ENCODE results near the gene CYP24A1.

Gene CYP24A1

DNA sequence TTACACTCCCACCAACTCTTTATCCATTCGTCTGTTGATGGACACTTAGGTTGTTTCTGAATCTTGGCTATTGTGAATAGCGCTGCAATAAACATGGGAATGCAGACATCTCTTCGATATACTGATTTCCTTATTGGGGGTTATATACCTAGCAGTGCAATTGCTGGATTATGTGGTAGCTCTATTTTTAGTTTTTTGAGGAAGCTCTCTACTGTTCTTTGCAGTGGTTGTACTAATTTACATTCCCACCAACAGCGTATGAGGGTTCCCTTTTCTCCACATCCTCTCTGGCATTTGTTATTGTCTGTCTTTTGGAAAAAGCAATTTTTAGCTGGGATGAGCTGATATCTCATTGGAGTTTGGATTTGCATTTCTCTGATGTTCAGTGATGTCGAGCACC, 29.5 kb upstream of the CYP24A1 start:
- DNase-seq (ENCODE audit: low read depth, low spot score) = no peak

DNA sequence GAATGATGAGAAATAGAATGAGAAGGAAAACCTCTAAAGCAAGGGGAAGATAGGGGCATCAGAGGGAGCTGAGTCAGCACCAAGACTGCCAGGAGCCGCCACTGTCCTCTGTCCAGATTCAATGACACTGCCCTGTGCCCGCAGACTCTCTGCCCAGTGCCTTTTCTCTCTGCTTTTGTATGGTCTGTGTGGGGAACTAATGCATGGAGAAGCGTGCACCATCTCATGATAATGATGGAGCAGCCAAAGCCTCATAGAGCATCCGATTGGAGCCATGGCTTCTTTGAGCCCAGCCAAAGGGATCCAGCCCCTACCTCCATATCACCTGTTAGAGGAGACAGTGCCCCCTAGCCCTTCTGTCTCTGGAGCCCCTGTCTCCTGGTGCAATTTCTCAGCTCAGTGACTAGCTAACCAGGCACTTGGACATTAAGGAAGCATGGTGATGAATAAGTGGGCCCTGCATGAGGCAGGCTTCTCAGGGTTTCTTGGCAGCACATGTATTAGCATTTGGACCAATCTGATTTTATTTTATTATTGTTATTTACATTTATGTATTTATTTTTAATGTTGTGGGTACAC, 27.6 kb upstream of the CYP24A1 start:
- DNase-seq (ENCODE audit: low read depth, low spot score) = no peak

DNA sequence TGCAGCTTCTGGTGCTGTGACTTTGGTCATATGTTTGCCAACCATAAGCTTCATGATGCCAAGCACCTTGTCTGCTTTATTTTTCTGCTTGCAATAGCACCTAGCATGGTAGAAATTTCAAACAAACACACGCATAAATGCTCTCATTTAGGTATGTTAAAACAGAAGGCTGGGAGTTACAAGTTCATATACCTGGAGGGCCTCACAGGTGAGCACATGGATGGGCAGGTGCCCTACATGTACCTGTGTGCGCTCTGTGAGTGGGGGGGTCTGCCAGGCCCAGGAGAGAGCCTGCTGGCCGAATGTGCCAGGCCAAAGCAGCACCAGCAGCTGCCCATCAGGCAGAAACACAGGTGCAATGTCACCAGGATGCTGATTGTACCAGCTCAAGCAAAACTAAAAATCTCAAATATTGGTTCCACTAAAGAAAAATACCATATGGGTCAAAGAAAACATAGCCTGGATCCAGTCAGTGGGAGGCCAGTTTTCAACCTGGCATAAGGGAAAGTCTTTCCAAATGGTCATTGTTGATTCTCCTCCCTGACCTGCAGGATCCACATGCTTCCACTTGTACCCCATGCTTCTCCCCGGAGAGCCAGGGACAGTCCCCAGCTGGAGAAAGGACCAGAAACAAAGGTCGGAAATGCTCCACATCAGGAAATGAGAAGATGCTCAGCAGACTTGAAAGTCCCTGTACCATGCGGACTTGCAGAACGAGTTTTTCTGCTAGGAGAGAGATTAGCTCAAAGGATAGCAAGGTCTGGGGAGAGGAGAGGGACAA, 26.9 kb upstream of the CYP24A1 start:
- DNase-seq (ENCODE audit: low read depth, low spot score) = no peak

DNA sequence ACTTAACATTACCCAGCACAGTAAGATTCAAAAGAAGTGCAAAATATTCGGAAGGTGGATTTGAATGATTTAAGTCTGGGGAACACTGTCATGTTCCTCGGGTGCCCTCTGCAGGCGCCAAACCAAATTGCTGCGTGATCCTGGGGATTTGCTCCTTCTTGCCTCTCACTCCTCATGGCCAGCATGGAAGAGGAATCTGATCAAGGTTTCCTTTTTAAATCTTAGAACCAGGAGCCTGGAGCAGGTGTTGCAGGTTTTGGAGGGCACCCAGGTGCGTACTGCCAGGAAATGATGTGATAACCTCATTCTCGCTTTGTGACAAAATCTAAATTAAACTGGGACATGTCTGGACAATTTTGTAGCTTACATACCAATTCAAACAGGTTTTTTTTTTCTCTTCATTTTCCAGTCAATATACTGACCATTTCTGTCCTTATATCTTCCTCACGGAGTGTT, 26.0 kb upstream of the CYP24A1 start:
- peak; percentile 53 for DNase-seq (ENCODE audit: low read depth, low spot score)

DNA sequence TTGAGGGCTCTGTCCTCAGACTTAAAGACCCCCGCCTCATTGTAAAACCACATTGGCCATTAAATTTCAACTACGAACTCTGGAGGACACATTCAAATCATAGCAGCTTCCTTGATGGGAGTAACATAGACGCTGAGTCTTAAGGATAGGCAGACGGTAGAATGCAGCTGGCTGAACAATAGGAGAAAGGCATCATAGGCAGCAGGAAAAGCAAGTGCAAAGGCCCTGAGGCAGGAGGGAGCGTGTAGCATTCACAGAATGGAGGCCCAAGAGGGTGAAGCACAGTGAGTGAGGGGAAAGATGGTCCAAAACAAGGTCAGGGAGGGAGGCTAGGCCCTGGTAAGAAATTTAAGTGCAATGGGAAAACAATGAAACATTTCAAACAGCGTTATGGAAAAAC, 25.5 kb upstream of the CYP24A1 start:
- DNase-seq (ENCODE audit: low read depth, low spot score) = no peak

DNA sequence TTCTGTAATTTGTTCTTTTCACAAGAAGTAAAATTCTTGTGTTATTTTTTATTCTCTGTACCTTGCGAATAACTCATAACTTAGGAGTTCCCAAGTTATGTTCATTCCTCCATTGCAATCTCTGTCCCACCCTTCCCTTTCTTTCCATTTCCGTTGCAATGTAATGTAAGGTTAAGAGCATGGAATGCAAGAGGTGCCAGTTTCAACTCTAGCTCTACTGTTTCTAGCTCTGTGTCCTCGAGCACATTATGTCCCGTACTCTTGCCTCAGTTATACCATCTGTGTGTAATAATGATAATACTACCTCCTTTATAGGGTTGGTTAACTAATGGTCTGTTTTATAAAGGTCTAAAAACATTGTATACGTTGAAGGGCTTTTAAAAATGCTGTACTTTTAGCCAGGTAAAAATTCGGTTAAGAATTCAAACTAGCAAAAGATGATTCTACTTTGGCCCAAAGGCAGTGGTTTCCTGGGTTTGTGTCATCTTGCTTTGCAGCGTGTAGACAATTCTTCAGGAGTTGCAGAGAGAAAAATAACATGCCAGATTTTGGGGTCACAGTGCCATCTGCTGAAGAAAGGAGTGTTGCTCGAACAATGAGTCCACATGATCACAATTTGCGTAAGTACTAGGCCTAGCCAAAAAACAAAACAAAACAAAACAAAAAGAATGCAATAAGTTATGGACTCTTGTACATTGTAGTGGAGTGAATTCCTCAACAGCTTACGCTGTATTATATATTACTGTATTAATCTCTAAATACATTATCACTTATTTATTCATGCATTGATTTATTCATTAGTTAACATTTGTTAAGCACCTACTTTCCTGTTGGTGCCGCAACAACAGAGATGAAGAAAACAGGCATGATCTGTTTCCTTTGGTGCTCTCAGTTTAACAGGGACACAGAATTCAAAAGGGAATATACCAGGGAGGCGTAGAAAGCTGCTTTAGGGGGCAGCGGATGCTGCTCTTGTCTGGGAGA, 24.1 kb upstream of the CYP24A1 start:
- DNase-seq (ENCODE audit: low read depth, low spot score) = no peak

DNA sequence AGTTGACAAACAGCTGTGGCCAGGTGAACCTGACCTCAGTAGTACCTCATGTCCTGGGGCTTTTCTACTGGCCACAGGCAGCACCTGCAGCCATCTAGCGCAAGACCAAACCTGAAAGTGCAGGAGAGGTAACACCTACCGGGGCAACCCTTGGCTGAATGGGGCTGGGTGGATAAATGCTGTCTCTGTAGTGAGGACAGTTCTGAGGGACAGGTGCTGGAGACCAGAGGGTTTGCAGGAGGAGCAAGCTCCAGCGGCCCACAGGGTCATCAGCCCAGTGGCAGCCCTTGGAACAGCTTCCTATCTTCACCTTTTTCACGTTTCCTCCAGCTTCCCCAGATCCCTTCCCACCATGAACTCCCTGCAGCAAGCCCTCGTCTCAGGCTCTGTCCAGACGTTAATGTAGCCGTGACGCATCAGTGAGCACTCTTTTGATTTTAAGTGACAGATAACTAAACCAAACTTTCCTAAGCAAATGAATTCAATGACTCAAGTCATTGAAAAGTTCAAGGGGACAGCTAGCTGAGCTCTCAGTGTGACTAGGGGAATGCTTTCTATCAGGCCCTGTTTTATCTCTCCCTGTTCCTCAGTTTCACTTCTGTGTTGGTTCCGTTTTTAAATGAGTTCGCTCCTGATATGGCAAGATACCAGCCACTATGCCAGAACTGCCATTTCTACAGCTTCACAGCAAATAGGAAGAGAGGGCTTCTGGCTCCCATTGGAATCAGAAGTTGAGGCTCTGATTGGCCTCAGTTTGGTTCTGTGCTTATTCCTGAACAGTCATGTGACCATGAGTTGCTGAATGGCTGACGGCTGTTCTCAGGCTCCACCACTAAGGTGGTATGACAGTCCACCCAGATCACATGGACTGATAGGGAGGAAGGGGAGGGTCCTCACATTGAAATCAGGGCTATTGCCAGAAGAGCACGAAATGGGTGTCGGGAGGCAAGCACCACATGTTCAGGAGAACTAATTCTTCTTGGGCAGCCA, 22.0 kb upstream of the CYP24A1 start:
- DNase-seq (ENCODE audit: low read depth, low spot score) = no peak

DNA sequence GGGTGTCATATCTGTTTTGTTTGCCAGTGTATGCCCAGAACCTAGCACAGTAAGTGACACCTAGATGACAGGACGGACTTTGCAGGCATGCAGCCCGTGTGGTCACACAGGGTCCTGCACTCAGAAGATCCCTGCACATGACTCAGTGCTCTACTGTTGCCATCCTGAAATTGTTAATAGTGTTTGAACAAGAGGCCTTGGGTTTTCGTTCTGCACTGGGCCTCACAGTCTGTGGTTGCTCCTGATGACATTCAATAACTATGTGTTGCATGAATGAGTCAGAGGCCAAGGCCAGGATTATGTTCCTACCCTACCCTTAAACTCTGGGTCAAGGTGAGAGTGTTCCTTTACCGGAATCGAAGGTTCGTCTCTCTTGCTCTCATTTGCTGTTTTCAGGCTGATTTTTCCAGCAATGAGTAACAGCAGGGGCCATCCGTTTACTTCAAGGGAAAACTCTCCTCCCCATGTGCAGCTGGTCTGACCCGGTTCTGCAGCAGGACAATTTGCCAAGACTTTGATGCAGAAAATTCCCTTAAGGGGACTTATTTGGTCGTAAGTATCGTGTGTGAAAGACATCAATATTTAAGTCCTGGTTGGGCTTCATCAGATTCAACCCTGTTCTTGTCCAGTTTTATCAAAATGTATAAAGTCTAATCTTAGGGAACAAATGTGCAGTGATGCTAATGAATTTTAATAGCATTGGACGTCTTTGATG, 21.1 kb upstream of the CYP24A1 start:
- DNase-seq (ENCODE audit: low read depth, low spot score) = no peak

DNA sequence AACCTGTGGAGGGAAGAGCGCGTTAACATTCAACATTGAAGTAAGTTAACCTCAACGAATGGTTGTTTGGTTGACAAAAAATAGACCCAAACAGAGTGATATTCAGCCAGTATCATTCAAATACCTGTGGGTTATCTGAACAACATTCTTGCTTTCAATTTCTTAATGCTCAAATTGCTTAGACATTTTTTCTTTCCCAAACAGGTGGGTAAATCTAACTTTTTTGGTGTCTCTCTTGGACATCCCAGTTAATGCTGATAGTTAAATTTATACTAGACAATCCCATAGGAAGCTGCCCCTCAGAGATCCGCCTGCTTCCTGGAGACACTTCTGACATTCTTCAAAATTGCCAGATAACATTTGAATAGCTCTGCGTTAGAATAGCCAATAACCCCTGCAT, 20.0 kb upstream of the CYP24A1 start:
- no peak for DNase-seq (ENCODE audit: low read depth, low spot score)

DNA sequence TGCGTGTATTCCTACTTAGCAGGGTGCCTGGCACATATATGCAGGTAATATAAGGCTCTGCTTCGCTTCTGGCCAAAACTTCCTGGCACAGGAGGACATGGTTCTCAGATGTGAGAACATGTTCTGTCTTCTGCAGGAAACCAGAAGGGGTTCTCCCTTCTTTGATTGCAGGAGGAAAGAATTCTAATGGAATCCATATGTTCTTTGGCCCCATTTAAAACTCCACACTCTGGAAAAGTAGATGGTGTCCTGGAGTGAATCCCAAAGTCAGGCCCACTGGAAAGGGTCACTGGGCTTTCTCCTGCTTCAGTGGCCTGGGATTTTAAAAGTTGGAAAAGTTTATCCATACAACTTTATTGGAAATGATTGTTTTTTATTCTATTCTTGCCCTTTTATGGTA, 16.4 kb upstream of the CYP24A1 start:
- DNase-seq (ENCODE audit: low read depth, low spot score) = no peak

DNA sequence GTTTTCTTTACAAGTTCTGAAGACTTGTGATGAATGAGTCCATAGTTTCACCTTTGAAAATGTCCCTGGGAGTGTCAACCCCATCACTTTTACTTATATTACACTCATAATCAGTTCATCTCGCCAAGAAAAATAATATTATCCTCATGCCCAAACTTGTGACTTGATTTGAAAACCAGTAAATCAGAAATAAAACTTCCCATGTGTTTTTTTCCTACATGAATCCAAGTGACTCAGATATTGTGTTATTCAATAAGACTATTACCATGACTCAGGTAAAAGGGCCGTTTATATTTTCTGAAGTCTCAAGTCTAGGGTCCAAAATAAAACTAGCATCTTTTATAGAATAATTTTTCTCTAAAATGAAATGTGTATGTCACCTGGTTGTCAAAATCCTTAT, 15.8 kb upstream of the CYP24A1 start:
- DNase-seq (ENCODE audit: low read depth, low spot score) = no peak

DNA sequence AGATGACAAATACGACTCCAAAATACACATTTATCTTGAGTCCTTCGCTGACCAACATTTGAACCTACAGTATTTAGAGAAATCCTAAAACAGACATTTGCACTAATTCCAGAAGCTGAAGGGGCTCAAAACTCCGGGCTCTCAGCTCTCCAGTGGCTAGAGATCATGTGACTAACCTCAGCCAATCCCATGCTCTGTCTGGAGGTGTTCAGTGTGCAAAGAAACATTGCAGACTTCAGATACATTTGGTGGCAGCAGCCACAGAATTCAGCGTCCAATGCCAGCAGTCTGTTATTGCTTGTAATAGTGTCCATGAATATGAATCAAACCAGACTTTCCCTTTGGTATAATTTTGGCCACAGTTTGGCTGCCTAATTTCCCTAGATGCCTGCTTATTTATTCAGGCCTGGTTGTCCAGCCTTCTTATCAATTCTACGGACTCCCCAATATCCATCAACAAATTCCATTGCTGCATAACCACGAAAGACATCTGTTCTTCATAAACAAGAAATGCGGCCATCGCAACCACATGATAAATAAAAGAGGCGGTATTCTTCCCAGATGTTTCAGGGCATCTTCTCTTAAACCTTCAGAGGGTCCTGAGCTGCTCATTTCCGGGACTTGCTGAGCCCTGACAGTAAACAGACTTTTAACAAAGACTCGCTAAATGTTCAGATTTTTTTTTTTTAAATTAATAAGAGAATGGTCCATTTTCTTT, 14.5 kb upstream of the CYP24A1 start:
- no peak for DNase-seq (ENCODE audit: low read depth, low spot score)

DNA sequence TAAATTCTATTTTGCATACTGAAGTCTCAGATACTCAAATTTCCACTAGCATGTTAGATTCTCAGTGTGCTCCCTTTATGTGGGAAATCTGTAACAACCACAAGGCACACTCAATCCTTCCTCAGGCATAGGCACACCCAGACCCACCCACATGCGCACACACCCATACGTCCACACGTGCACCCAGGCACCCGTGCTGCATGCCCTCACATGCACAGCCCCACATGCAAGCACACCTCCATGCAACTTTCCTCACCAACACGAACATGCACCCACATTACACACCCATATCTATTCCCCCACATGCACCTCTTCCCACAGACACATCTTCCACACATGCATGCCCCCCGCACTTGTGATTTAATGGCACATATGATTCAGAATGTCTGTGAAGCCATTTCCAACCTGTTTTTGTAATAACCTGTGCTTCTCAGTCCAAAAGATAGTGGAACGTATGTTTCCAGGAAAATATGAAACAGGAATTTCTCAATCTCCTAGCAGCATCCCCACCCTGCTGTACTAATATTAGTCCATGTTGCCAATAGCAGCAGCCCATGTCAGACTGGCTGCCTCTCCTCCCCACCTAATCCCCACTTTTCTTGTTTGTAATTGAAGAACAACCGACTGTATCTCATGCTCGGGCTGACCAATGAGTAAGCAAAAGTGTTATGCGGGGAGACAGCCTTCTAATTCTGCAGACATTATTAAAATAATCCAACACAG, 11.3 kb upstream of the CYP24A1 start:
- no peak for DNase-seq (ENCODE audit: low read depth, low spot score)

DNA sequence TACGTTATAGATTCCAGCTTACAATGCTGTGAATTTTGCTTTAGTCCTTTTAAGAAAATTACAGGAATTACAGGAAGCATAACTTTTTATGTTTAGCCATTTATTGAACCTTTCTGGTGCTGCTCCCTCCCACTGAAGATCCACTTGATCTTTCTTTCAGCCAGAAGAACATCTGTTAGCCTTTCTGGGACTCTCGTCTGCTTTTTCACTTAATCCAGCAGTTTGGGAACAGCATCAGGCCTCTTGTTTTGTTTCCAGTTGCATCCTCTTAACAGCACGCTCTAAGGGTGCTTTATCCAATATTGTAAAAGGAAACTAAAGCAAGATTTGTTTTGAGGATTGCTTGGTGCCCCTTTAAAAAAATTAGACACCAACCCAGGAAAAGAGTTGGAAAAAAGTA, 10.3 kb upstream of the CYP24A1 start:
- DNase-seq (ENCODE audit: low read depth, low spot score) = no peak

DNA sequence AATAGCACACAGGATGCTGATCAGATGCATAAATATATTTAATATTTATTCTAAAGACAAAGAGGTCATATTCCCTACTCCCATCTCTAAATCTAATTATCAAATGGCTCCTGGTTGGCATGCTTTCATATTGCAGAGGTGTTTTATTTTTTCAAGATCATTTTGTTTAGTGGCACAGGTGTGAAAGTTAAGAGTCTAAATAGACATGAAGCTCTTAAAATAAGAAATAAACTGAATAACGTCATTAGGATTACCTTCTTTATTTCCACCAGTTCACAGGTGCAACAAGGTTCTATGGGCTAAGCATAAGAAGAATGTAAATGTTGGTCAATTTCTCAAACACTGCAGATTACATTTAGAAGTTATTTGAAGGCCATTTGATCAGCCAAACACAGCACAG, 7.1 kb upstream of the CYP24A1 start:
- no peak for DNase-seq (ENCODE audit: low read depth, low spot score)

DNA sequence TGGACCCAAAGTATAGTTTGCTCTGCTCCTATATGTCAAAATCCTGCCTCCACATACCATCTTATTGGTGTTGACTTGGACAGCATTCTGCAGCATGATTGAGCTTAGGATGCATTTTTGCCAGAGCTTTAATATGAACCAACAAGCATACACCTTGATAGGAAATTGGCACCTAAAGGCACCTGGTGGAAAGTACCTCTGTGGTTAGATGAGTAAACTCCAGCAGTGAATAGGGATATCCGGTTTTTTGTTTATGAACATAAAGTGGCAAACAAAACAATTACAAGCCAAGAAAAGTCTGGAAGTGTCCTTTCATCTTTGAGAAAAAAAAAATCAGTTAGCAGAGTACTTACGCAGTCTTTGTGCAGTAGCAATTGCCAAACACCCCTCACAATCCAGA, 6.2 kb upstream of the CYP24A1 start:
- no peak for DNase-seq (ENCODE audit: low read depth, low spot score)

DNA sequence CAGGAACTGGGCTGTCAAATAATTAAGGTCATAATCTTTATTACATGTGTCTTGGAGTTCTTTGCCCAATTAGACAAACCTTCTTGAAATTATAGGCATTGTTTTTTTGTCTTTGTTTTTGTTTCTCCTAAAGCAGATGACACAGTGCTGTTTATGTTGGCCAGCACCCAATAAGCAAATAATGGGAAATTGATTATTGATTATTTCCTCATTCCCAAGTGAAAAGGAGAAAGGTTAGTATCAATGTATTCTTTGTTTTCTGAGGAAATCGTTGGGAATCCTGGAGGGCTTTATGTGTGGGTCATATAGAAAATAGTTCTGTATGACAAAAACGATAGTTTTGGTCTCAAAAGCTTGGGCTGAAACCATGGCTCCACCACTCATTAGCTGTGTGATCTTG, 4.5 kb upstream of the CYP24A1 start:
- no peak for DNase-seq (ENCODE audit: low read depth, low spot score)

DNA sequence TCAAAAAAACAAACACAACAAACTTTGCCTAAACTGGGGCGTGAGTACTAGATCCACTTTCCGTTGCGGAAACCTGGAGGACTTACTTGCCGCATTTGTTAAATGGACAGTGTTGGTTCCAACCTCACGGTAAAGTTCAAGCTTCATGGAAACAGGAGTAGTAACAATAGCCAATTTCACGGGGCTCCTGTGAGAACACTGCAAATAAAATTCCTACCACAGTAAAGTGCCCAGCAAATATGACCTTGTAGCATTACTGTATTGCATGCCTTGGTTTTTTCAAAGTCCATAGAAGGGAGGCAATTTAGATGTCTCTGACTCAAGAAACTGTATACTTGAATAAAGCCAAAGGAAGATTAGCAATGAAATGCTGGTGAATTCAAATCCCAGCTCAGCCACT, 3.6 kb upstream of the CYP24A1 start:
- DNase-seq (ENCODE audit: low read depth, low spot score) = no peak

DNA sequence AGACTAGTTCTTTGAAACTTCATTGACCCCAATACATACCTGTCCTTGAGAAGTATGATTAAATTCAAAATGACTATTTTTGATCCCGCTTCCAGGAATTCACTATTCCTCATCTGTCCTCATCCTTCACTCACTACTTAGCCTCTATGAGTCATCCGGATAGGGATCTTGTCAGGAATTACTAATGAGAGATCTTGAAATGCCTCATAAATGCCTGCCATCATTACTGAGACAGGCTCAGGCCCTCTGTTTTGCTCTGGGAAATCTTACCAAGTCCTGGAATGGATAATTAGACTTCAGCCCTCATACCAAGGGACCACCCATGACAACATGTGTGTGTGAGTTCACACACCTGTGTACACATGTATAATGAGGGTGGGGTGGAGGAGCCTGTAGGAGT, 2.8 kb upstream of the CYP24A1 start:
- no peak for DNase-seq (ENCODE audit: low read depth, low spot score)

Measured in brain pericyte (primary cell).